ENCODE results near the gene SDK1. TPM values are rescaled to one million over a fixed set of nuclear protein-coding genes. Genes with fewer than 3 reads are reported as not detected.
"Not testable (repeated sequence)": the region's sequence is repeated elsewhere in the genome, so short reads cannot be mapped to it uniquely, and the experiment has no call there.

The SDK1 gene
- total RNA-seq, 1 experiment from 2014 or later, result 5.1 TPM

GRCh38 chr7:4244041-4244440, 943.0 kb downstream of the SDK1 start:
- no peak for DNase-seq (ENCODE audit: low spot score)

- DNase-seq (ENCODE audit: low spot score), result no peak
Measured at GRCh38 chr7:4244635-4245034, 943.6 kb downstream of the SDK1 start.

GRCh38 chr7:4245135-4245865, 944.2 kb downstream of the SDK1 start:
- no peak for DNase-seq (ENCODE audit: low spot score)

- no peak for DNase-seq (ENCODE audit: low spot score)
Measured at GRCh38 chr7:4245866-4246470, 944.9 kb downstream of the SDK1 start.

GRCh38 chr7:4246536-4246935, 945.5 kb downstream of the SDK1 start:
- no peak for DNase-seq (ENCODE audit: low spot score)

- DNase-seq (ENCODE audit: low spot score), result no peak
Measured at GRCh38 chr7:4247106-4247876, 946.2 kb downstream of the SDK1 start.

- no peak for DNase-seq (ENCODE audit: low spot score)
Measured at GRCh38 chr7:4248295-4248694, 947.2 kb downstream of the SDK1 start.

GRCh38 chr7:4249241-4249640, 948.2 kb downstream of the SDK1 start:
- no peak for DNase-seq (ENCODE audit: low spot score)

GRCh38 chr7:4255336-4255735, 954.3 kb downstream of the SDK1 start:
- DNase-seq (ENCODE audit: low spot score), result no peak

GRCh38 chr7:4256286-4256685, 955.2 kb downstream of the SDK1 start:
- DNase-seq (ENCODE audit: low spot score), result no peak

GRCh38 chr7:4257146-4258111, 956.4 kb downstream of the SDK1 start:
- no peak for DNase-seq (ENCODE audit: low spot score)

- not testable (repeated sequence) for DNase-seq (ENCODE audit: low spot score)
Measured at GRCh38 chr7:4260116-4260515, 959.1 kb downstream of the SDK1 start.

- DNase-seq (ENCODE audit: low spot score), result no peak
Measured at GRCh38 chr7:4260867-4261600, 960.0 kb downstream of the SDK1 start.

- no peak for DNase-seq (ENCODE audit: low spot score)
Measured at GRCh38 chr7:4261601-4261960, 960.5 kb downstream of the SDK1 start.

GRCh38 chr7:4264206-4264605, 963.2 kb downstream of the SDK1 start:
- DNase-seq (ENCODE audit: low spot score), result not testable (repeated sequence)

- DNase-seq (ENCODE audit: low spot score), result no peak
Measured at GRCh38 chr7:4265066-4265465, 964.0 kb downstream of the SDK1 start.

- DNase-seq (ENCODE audit: low spot score), result no peak
Measured at GRCh38 chr7:4265676-4266075, 964.6 kb downstream of the SDK1 start.

- no peak for DNase-seq (ENCODE audit: low spot score)
Measured at GRCh38 chr7:4266270-4267040, 965.4 kb downstream of the SDK1 start.

- no peak for DNase-seq (ENCODE audit: low spot score)
Measured at GRCh38 chr7:4267341-4268039, 966.4 kb downstream of the SDK1 start.

Measured in H4 (cell line).